ENCODE measurements around the gene SLC22A12.

SLC22A12 gene

DNA sequence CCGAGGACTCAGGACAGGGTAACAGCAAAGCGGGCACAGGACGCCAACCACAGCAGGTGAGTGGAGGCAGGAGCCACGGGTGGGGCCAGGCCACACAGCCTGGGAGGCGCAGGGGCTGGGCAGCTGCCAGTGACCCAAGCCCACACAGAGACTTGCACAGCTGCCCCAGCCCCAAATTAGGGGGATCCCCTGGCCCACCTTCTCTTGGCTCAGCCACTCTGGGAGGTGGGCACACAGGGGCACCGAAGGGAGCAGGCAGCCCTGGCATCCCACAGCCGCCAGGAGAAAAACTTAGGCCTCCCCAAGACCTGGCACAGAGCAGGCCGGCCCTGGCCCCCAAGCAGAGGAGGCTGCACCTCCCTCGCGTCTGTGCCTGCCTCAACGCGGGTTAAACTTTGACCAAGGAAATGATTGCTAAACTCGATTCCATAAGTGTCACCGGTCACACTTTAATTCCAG lies at the start of gene SLC22A12:
Gene SLC22A12 (plus strand): TSS at position 458 of the 459 bp plus-strand sequence. CDS start 337 bp downstream, outside the sequence.
- ATAC-seq (ENCODE audit: low read depth): no peak
- no peaks in the 10 kb centered on the region for H3K27me3 ChIP-seq (ENCODE audit: insufficient read depth, poor library complexity, severe bottlenecking)

DNA sequence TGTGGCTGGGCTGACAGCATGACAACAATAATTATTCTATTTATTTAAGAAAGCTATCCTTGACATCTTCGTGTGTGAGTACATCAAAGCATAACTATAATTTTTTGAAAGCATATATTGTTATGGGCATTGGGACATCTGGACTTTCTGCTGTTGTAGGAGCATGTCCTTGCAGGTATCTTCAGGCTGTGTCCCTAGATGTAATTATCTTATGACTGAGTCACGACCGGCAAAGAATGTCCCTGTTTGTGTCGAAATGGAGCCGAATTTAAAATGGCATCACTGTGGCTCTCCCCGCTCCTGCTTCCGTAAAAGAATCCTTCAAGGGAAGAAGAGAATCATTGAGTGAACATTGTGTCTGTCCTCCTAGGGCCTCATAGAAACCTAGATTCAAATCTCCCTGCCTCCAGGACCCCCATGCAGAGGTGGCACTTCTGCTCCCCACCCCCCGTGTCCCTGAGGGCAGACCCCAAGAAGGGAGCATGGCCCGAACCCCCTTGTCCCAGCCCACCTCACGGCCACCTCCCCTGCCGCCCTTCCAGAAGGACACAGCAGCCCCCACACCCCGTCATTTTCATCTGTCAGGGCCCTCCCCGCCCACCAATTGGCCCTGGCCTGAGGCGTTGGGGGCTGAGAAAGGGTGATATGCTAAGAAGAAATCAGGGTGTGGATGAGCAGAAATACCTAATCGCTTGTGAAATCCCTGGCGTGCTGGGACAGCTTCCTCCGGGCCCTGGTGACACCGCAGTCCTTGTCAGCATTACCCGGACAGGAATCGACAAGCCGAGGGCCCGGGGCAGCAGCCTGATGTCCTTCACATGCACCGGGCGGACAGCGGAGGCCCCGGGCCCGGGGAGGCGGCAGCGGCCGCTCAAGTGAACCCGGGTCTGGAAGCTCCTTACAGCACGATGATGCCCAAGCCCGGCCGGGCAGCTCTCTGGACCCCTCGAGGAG lies 48.6 kb upstream of the SLC22A12 start:
- peaks cover 39% of the 10 kb centered on the region for H3K4me1 ChIP-seq (ENCODE audit: insufficient read depth, poor library complexity, severe bottlenecking)
- peak overlapping the region; percentile 64 for H3K27ac ChIP-seq (ENCODE audit: poor library complexity, severe bottlenecking)
- no peak overlapping the region for H3K4me3 ChIP-seq (ENCODE audit: severe bottlenecking)
- DNase-seq (ENCODE audit: low spot score) (peak; percentile 86), ATAC-seq (ENCODE audit: low read depth) (peak; percentile 58)
- H3K9me3 ChIP-seq (ENCODE audit: severe bottlenecking): no peaks in the 10 kb centered on the region
- TF ChIP-seq, protein P1, sequence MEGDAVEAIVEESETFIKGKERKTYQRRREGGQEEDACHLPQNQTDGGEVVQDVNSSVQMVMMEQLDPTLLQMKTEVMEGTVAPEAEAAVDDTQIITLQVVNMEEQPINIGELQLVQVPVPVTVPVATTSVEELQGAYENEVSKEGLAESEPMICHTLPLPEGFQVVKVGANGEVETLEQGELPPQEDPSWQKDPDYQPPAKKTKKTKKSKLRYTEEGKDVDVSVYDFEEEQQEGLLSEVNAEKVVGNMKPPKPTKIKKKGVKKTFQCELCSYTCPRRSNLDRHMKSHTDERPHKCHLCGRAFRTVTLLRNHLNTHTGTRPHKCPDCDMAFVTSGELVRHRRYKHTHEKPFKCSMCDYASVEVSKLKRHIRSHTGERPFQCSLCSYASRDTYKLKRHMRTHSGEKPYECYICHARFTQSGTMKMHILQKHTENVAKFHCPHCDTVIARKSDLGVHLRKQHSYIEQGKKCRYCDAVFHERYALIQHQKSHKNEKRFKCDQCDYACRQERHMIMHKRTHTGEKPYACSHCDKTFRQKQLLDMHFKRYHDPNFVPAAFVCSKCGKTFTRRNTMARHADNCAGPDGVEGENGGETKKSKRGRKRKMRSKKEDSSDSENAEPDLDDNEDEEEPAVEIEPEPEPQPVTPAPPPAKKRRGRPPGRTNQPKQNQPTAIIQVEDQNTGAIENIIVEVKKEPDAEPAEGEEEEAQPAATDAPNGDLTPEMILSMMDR (IDR thresholded peaks at IDR 0.05; ENCODE audit: poor library complexity, severe bottlenecking): no peak
- H3K27me3 ChIP-seq (ENCODE audit: insufficient read depth, poor library complexity, severe bottlenecking): no peaks in the 10 kb centered on the region
- no peaks in the 10 kb centered on the region for H3K36me3 ChIP-seq (ENCODE audit: low read depth)

More for the DNA sequence above, at the start of gene SLC22A12:
- Histone ChIP-seq H3K4me1 (ENCODE audit: insufficient read depth, poor library complexity, severe bottlenecking) (no peaks in the 10 kb centered on the region), H3K4me3 (ENCODE audit: severe bottlenecking) (no peak within 1 kb of the TSS), H3K27ac (ENCODE audit: poor library complexity, severe bottlenecking) (no peak within 1 kb of the TSS), H3K9me3 (ENCODE audit: severe bottlenecking) (peaks cover 4% of the 10 kb centered on the region), H3K36me3 (ENCODE audit: low read depth) (no peaks in the 10 kb centered on the region)
- TF ChIP-seq, protein P1 (IDR thresholded peaks at IDR 0.05; ENCODE audit: poor library complexity, severe bottlenecking): no peak
- peak; percentile 43 for DNase-seq (ENCODE audit: low spot score)

DNA sequence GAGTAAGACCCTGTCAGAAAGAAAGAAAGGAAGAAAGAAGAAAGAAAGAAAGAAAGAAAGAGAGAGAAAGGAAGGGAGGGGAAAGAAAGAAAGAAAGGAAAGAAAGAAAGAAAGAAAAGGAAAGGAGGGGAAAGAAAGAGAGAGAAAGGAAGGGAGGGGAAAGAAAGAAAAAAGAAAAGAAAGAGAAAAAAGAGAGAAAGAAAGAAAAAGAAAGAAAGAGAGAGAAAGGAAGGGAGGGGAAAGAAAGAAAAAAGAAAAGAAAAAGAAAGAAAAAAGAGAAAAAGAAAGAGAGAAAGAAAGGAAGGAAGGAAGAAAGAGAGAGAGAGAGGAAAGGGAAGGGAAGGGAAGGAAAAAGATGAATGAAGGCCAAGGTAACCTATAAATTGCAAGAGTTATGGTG lies 47.2 kb upstream of the SLC22A12 start:
- DNase-seq (ENCODE audit: low spot score) (no peak), ATAC-seq (ENCODE audit: low read depth) (no peak)
- TF ChIP-seq, protein P1 (IDR thresholded peaks at IDR 0.05; ENCODE audit: poor library complexity, severe bottlenecking): no peak

DNA sequence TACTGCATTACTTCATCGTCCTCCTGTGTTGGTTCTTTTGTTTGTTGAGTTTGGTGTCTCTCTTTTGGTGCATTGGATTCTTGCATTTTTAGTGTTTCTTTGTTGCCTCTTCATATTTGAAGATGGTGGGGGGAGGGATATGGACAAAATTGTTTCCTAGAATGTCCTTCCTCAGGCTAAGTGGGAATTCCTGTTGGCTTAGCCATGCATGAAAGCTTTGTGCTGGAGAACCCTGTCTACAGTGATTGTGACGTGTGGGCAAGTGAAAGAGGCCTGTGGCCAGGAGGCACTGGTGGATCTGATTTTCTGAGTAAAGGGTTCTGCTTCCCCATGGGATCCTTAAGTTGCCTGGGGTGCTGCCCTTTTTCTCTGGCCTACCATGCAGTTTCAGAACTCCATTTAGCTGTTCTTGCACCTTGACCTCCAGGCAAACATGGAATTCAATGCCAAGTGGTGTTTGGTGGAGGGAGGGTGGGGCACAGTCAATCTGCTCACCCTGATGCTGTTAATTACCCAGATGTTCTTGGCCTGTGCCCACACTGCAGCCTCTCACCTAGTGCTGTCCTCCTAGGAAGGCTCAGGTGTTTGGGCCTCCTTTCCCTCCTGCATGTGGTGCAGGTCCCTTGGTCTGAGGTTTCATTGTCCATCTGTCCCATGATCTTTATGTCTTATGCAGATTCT lies 46.3 kb upstream of the SLC22A12 start:
- Histone ChIP-seq H3K4me3 (ENCODE audit: severe bottlenecking) (no peak overlapping the region), H3K4me1 (ENCODE audit: insufficient read depth, poor library complexity, severe bottlenecking) (peaks cover 39% of the 10 kb centered on the region), H3K27ac (ENCODE audit: poor library complexity, severe bottlenecking) (peak overlapping the region; percentile 46), H3K9me3 (ENCODE audit: severe bottlenecking) (no peaks in the 10 kb centered on the region), H3K27me3 (ENCODE audit: insufficient read depth, poor library complexity, severe bottlenecking) (no peaks in the 10 kb centered on the region), H3K36me3 (ENCODE audit: low read depth) (no peaks in the 10 kb centered on the region)
- ATAC-seq (ENCODE audit: low read depth) (no peak), DNase-seq (ENCODE audit: low spot score) (no peak)
- TF ChIP-seq, protein P1 (IDR thresholded peaks at IDR 0.05; ENCODE audit: poor library complexity, severe bottlenecking): no peak

More for the DNA sequence above, 47.2 kb upstream of the SLC22A12 start:
- Histone ChIP-seq H3K4me1 (ENCODE audit: insufficient read depth, poor library complexity, severe bottlenecking) (peaks cover 39% of the 10 kb centered on the region), H3K27me3 (ENCODE audit: insufficient read depth, poor library complexity, severe bottlenecking) (no peaks in the 10 kb centered on the region), H3K36me3 (ENCODE audit: low read depth) (no peaks in the 10 kb centered on the region), H3K27ac (ENCODE audit: poor library complexity, severe bottlenecking) (peak overlapping the region; percentile 46), H3K4me3 (ENCODE audit: severe bottlenecking) (no peak overlapping the region), H3K9me3 (ENCODE audit: severe bottlenecking) (no peaks in the 10 kb centered on the region)
